Endothelial cell of umbilical vein (primary cell): ENCODE data around the gene CASKIN2. TPM values are rescaled to one million over a fixed set of nuclear protein-coding genes. Genes with fewer than 3 reads are reported as not detected.

ENCODE experiments used
- BruUV-seq: library from RNA; stranded (reverse); fragments of 400-500 nt; replicated peaks from 2 replicates; lab custom pipeline; 2021; lab: Mats Ljungman, UMichigan
- CTCF ChIA-PET: fragments of 300-600, 350-600 bp; sonication (Branson Sonifier 250); formaldehyde crosslinking; loops from one replicate; lab custom pipeline; 2021; ENCODE audit warnings: antibody characterized with exemption, inconsistent platforms; lab: Charles Lee
- POLR2A ChIA-PET: fragments of 300-600, 350-600 bp; sonication (Branson Sonifier 250); formaldehyde crosslinking; loops from one replicate; lab custom pipeline; 2021; ENCODE audit warnings: antibody characterized with exemption, inconsistent platforms; lab: Charles Lee
- DNase-seq: peaks from one replicate; pipeline ENCODE4 v3.0.0-alpha.2; 2011; ENCODE audit warnings: low read depth, low spot score
- FAIRE-seq: peaks from 2 replicates; lab custom pipeline; 2011; peaks lifted over from hg19 to GRCh38; lab: Jason Lieb, UNC
- H2AFZ ChIP-seq: 2 replicates; pipeline ENCODE4 v1.6.0; 2012; ENCODE audit warnings: low read depth, low read length, control low read depth, inconsistent platforms
- H3K27ac ChIP-seq: 2 replicates; pipeline ENCODE4 v1.5.1; 2011; ENCODE audit warnings: low read depth, mild to moderate bottlenecking, control low read depth, low read length, moderate library complexity; ENCODE audit not compliant: insufficient read depth
- H3K27me3 ChIP-seq, 2 experiments: 2 replicates each; pipeline versions ENCODE4 v1.6.0 to v1.6.1; 2011; ENCODE audit warnings: low read length in 2 of 2, mixed read lengths in 1 of 2; ENCODE audit not compliant: control insufficient read depth in 2 of 2, insufficient read depth in 2 of 2
- H3K36me3 ChIP-seq, 2 experiments: 2 replicates in 1 of 2; 3 replicates in 1 of 2; pipeline ENCODE4 v1.5.1; 2011; ENCODE audit warnings: low read length in 2 of 2, mild to moderate bottlenecking in 1 of 2, moderate library complexity in 1 of 2; ENCODE audit not compliant: control insufficient read depth in 2 of 2, insufficient read depth in 2 of 2; ENCODE audit errors: extremely low read depth in 1 of 2
- H3K4me1 ChIP-seq: 3 replicates; pipeline ENCODE4 v1.5.1; 2011; ENCODE audit warnings: mild to moderate bottlenecking, low read length; ENCODE audit not compliant: control insufficient read depth, insufficient read depth; ENCODE audit errors: extremely low read depth
- H3K4me2 ChIP-seq: 2 replicates; pipeline ENCODE4 v1.6.1; 2011; ENCODE audit warnings: low read length, control low read depth, mixed read lengths; ENCODE audit not compliant: insufficient read depth
- H3K4me3 ChIP-seq, 3 experiments: fragments of 200-600 bp in 1 of 3; sonication (generic), shearing (Covaris generic) in 1 of 3; replicated peaks in 1 of 3; 2 replicates each; pipeline ENCODE4 v1.5.1; 2011 to 2016; ENCODE audit warnings: control low read depth in 3 of 3, low read length in 3 of 3, mild to moderate bottlenecking in 2 of 3, inconsistent platforms in 1 of 3, low read depth in 1 of 3, moderate library complexity in 1 of 3; ENCODE audit not compliant: insufficient read depth in 1 of 3
- H3K79me2 ChIP-seq: 2 replicates; pipeline ENCODE4 v1.6.0; 2012; ENCODE audit warnings: low read length, inconsistent platforms; ENCODE audit not compliant: control insufficient read depth, insufficient read depth
- H3K9ac ChIP-seq: replicated peaks from 2 replicates; pipeline ENCODE3; 2011; ENCODE audit warnings: low read length, control low read depth; ENCODE audit not compliant: insufficient read depth; ENCODE audit errors: extremely low read depth
- H3K9me1 ChIP-seq: replicated peaks from 3 replicates; pipeline ENCODE4 v1.6.0; 2011; ENCODE audit warnings: mild to moderate bottlenecking, low read length; ENCODE audit not compliant: control insufficient read depth, insufficient read depth; ENCODE audit errors: extremely low read depth
- H3K9me3 ChIP-seq: replicated peaks from 2 replicates; pipeline ENCODE4 v1.5.1; 2012; ENCODE audit warnings: low read length, inconsistent platforms; ENCODE audit not compliant: control insufficient read depth, insufficient read depth
- H4K20me1 ChIP-seq: replicated peaks from 2 replicates; pipeline ENCODE3; 2011; ENCODE audit warnings: mild to moderate bottlenecking, low read length; ENCODE audit not compliant: control insufficient read depth, insufficient read depth; ENCODE audit errors: extremely low read depth
- EZH2 ChIP-seq: IDR thresholded peaks from 2 replicates; pipeline ENCODE4 v1.6.1; 2012; ENCODE audit warnings: borderline replicate concordance, low read depth, mild to moderate bottlenecking, moderate library complexity, low read length, inconsistent platforms; ENCODE audit not compliant: severe bottlenecking
- FOS ChIP-seq: IDR thresholded peaks from 2 replicates; pipeline ENCODE4 v1.6.1; 2011; ENCODE audit warnings: mild to moderate bottlenecking, low read length, moderate library complexity, borderline replicate concordance; ENCODE audit not compliant: insufficient read depth
- GATA2 ChIP-seq: IDR thresholded peaks from 2 replicates; pipeline ENCODE4 v1.7.0; 2011; ENCODE audit warnings: low read depth, mild to moderate bottlenecking, moderate library complexity, mixed read lengths, low read length; ENCODE audit not compliant: insufficient read length, insufficient read depth
- JUN ChIP-seq: IDR thresholded peaks from 2 replicates; pipeline ENCODE4 v1.6.1; 2011; ENCODE audit warnings: borderline replicate concordance, low read depth; ENCODE audit not compliant: insufficient read length, insufficient read depth
- MYC ChIP-seq: IDR thresholded peaks from one replicate; pipeline ENCODE4 v1.6.1; 2011; ENCODE audit warnings: mild to moderate bottlenecking, low read depth, low read length
- POLR2A ChIP-seq: IDR thresholded peaks from 2 replicates; pipeline ENCODE4 v1.6.1; 2012; ENCODE audit warnings: low read depth, mild to moderate bottlenecking, control low read depth, low read length
- POLR2AphosphoS5 ChIP-seq: IDR thresholded peaks from 2 replicates; pipeline ENCODE4 v1.6.1; 2012; ENCODE audit warnings: low read depth, mild to moderate bottlenecking, control low read depth, low read length, moderate library complexity; ENCODE audit not compliant: insufficient read depth
- dilution Hi-C: fragments of 300-500 bp; cut with MboI; formaldehyde crosslinking; loops from one replicate; pipeline ENCODE4 v1.15.0; 2019; ENCODE audit warnings: low sequenced_read_pairs; ENCODE audit not compliant: extremely low pct_ligation_motif_present
- intact Hi-C: fragments of 100-400 bp; cut with micrococcal nuclease; formaldehyde crosslinking; loops from one replicate; pipeline ENCODE4 v1.10.0; 2022
- polyA plus RNA-seq, 4 experiments: library from polyadenylated mRNA; depleted of rRNA in 3 of 4; stranded (reverse) in 3 of 4; unstranded in 1 of 4; fragments of >200 nt; gene quantifications; 2 replicates each; pipeline versions ENCODE4 v1.2.1 to v1.2.3, GENCODE V29; 2011 to 2012; ENCODE audit warnings: missing spikeins in 1 of 4
- total RNA-seq: library from RNA; stranded (reverse); gene quantifications from 2 replicates; pipeline ENCODE4 v1.2.3, GENCODE V29; 2021
- TF ChIP-seq, protein P1 (sequence below): IDR thresholded peaks from 2 replicates; pipeline ENCODE4 v1.6.1; 2011; ENCODE audit not compliant: insufficient read depth, insufficient read length
- TF ChIP-seq, protein P2 (sequence below), 2 donors: IDR thresholded peaks; 1 replicate in 1 of 2; 2 replicates in 1 of 2; pipeline ENCODE4 v1.5.1; 2011; ENCODE audit warnings: low read length in 2 of 2, mild to moderate bottlenecking in 2 of 2, moderate library complexity in 2 of 2, control low read depth in 1 of 2, inconsistent platforms in 1 of 2, low read depth in 1 of 2; ENCODE audit not compliant: insufficient read depth in 1 of 2; ENCODE audit errors: extremely low read depth in 1 of 2

The CASKIN2 gene
- total and polyA plus RNA-seq, 2 donors (not counting 3 experiments of a cell fraction or from before 2014, with no cell fraction given): 13.0 to 37.6 TPM

DNA sequence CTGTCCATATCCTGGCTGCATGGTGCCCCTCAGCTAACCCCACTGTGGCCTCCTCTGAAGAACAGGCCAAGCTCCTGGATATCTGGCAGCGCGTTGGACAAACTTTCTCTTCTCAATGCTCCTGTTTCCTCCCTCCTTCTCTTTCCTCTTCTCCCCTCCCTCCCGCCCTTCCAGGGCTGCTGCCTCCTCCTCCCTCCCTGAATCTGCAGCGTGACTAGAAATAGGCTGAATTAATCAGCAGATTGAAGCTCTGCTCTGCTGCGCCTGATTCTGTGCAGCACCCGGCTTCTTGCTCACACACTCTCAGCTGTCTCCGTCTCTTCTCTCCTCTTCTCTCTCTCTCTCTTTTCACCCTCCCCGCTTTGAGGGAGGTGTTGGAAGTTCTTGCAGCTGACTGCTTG is 39.1 kb downstream of the CASKIN2 start:
- no peaks in the 10 kb centered on the region for H3K79me2 ChIP-seq
- ChIA-PET CTCF (interaction anchor here (0.9 to 1.3 kb wide), 5 partner anchors 8 to 112 kb away, joined by 3 to 4 read pairs (median 3); no protein-coding TSS in a partner anchor), POLR2A (no interaction called here)
- FAIRE-seq (peak; percentile 69), DNase-seq (peak; percentile 13)
- dilution Hi-C loops: no loop called here
- no peak overlapping the region for H3K9ac ChIP-seq
- no peak overlapping the region for H3K4me3 ChIP-seq
- no peaks in the 10 kb centered on the region for H3K9me3 ChIP-seq
- H3K27ac ChIP-seq: no peak overlapping the region
- BruUV-seq: no TSS peak
- no peaks in the 10 kb centered on the region for H3K27me3 ChIP-seq
- no peaks in the 10 kb centered on the region for H3K9me1 ChIP-seq
- TF ChIP-seq GATA2 (no peak), POLR2AphosphoS5 (no peak), MYC (no peak)
- TF ChIP-seq, protein P1, sequence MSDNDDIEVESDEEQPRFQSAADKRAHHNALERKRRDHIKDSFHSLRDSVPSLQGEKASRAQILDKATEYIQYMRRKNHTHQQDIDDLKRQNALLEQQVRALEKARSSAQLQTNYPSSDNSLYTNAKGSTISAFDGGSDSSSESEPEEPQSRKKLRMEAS: no peak
- intact Hi-C loops: loop anchor here (2.0 kb wide), 1 partner anchor 49 kb away; no protein-coding TSS in a partner anchor
- peaks cover 0 to 8% of the 10 kb centered on the region in 2 experiments for H3K36me3 ChIP-seq
- no peaks in the 10 kb centered on the region for H4K20me1 ChIP-seq
- H2AFZ ChIP-seq: no peak overlapping the region
- H3K4me2 ChIP-seq: no peak overlapping the region
- peaks cover 11% of the 10 kb centered on the region for H3K4me1 ChIP-seq

DNA sequence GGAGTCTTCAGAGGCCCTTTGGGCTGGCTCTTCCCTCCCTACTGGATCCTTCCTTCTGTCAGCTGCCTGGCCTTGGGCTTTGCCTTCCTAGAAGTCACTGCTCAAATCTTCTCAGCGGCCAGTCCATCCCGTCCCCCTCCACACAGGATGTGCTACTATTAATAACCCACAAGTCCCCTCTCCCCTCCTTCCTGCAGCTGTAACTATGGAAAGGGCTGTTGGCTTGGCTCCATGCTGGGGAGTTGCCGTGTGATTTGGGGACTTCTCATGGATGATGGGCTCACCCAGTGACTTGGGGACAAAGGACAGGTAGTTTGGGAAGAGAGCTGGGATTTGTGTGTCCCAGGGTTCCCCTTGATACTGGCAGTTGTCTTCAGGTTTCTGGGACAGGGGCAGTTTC is 39.5 kb downstream of the CASKIN2 start:
- no peak overlapping the region for H3K9ac ChIP-seq
- no peaks in the 10 kb centered on the region for H4K20me1 ChIP-seq
- TF ChIP-seq FOS (no peak), GATA2 (no peak), EZH2 (no peak), MYC (no peak), POLR2A (no peak), JUN (no peak), POLR2AphosphoS5 (no peak)
- TF ChIP-seq, protein P1: no peak
- TF ChIP-seq, protein P2, sequence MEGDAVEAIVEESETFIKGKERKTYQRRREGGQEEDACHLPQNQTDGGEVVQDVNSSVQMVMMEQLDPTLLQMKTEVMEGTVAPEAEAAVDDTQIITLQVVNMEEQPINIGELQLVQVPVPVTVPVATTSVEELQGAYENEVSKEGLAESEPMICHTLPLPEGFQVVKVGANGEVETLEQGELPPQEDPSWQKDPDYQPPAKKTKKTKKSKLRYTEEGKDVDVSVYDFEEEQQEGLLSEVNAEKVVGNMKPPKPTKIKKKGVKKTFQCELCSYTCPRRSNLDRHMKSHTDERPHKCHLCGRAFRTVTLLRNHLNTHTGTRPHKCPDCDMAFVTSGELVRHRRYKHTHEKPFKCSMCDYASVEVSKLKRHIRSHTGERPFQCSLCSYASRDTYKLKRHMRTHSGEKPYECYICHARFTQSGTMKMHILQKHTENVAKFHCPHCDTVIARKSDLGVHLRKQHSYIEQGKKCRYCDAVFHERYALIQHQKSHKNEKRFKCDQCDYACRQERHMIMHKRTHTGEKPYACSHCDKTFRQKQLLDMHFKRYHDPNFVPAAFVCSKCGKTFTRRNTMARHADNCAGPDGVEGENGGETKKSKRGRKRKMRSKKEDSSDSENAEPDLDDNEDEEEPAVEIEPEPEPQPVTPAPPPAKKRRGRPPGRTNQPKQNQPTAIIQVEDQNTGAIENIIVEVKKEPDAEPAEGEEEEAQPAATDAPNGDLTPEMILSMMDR (IDR thresholded peaks at IDR 0.05; ENCODE audit: extremely low read depth in 1 of 2, insufficient read depth in 1 of 2, low read depth in 1 of 2, low read length in 2 of 2): no peak
- no peak overlapping the region for H3K27ac ChIP-seq
- no peak overlapping the region for H3K4me2 ChIP-seq
- FAIRE-seq (peak; percentile 49), DNase-seq (peak; percentile 51)
- no peak overlapping the region for H3K4me3 ChIP-seq
- POLR2A ChIA-PET: no interaction called here
- no peaks in the 10 kb centered on the region for H3K9me1 ChIP-seq
- no TSS peak for BruUV-seq
- H3K4me1 ChIP-seq: peaks cover 11% of the 10 kb centered on the region
- dilution Hi-C loops (no loop called here), intact Hi-C loops (loop anchor here (2.0 kb wide), 1 partner anchor 49 kb away; no protein-coding TSS in a partner anchor)
- CTCF ChIA-PET: interaction anchor here (1.1 kb wide), 2 partner anchors 8 to 113 kb away, joined by 3 read pairs; no protein-coding TSS in a partner anchor
- H2AFZ ChIP-seq: no peak overlapping the region
- no peaks in the 10 kb centered on the region for H3K27me3 ChIP-seq
- H3K79me2 ChIP-seq: no peaks in the 10 kb centered on the region
- no peaks in the 10 kb centered on the region for H3K9me3 ChIP-seq
- peaks cover 0 to 8% of the 10 kb centered on the region in 2 experiments for H3K36me3 ChIP-seq
